ENCODE results near the gene WWOX.
A peak's percentile ranks its signal among the peaks of the same experiment; 100 is the strongest.

WWOX gene

DNA sequence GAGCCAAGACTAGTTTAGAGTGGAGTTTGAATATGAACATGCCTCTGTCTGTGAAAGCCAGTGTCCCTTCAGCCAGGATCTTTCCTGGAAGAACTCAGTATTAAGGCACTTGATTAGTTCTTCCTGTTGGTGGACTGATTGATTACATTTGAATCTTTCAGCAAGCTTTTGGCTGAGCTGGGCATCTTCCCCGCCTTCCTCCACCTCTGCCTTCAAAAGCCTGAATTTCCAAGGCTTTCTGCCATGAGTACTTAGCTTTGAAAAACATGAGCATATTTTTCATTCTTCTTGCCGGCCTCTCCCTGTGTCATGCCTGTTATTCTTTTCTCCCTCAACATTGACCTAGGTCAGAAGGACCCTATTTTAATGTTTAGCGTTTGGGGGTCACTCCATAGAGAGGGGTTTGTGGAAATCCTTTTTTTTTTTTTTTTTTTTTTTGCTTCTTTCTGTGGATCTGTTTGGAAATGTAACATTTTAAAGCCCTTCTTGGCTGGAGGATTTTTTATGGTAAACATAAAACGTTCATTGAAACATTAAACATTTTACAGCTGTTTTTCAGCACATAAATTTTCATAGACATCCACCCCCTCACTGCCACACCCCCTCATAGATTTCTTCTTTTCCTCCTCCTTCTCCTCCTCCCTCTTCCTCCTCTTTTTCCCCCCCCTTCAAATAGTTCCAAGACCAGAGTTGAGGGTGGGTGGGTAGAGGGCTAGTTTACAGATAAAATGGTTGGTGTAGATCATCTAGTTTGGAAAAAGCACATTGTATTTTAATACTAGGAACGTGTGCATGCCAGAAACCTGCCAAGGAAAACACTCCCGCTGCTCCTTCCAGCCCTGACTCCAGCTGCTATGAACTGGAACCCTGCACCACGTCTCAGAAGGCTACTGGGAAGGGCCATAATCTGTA lies 645.9 kb downstream of the WWOX start:
- H3K9me3 Mint-ChIP-seq (ENCODE audit: low read depth): no peaks in the 10 kb centered on the region
- no peak overlapping the region for H3K27ac Mint-ChIP-seq
- H3K4me3 Mint-ChIP-seq: no peak overlapping the region
- H3K27me3 Mint-ChIP-seq: no peaks in the 10 kb centered on the region
- H3K4me1 Mint-ChIP-seq (ENCODE audit: low read depth): peaks cover 39% of the 10 kb centered on the region
- peaks cover 2% of the 10 kb centered on the region for H3K36me3 Mint-ChIP-seq

DNA sequence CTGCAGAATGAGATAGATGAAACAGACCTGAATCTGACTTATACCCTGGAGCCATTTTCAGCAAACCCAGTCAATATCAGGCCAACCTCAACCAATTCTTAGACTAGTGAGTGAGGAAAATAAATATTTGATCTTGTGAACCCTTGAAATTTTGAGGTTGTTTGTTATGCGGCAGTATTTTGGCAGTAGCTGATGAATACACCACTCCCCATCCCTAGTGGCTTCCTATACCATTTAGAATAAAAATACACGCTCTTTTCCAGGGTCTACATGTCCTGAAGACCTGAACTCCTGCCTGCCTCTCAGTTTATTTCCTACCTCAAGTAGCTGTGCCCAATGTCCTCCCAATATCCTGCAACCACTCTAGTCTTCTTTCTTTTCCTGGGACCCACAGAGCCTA lies 647.3 kb downstream of the WWOX start:
- Mint-ChIP-seq H3K27me3 (no peaks in the 10 kb centered on the region), H3K36me3 (peaks cover 2% of the 10 kb centered on the region), H3K4me3 (no peak overlapping the region), H3K9me3 (ENCODE audit: low read depth) (no peaks in the 10 kb centered on the region), H3K4me1 (ENCODE audit: low read depth) (peaks cover 47% of the 10 kb centered on the region), H3K27ac (no peak overlapping the region)

GRCh38 chr16:78748220-78748929 lies 648.9 kb downstream of the WWOX start:
- Mint-ChIP-seq H3K36me3 (peaks cover 2% of the 10 kb centered on the region), H3K4me3 (no peak overlapping the region), H3K27ac (no peak overlapping the region), H3K9me3 (ENCODE audit: low read depth) (no peaks in the 10 kb centered on the region), H3K27me3 (no peaks in the 10 kb centered on the region), H3K4me1 (ENCODE audit: low read depth) (peaks cover 32% of the 10 kb centered on the region)

GRCh38 chr16:78749745-78750268 lies 650.4 kb downstream of the WWOX start:
- Mint-ChIP-seq H3K36me3 (peaks cover 2% of the 10 kb centered on the region), H3K9me3 (ENCODE audit: low read depth) (no peaks in the 10 kb centered on the region), H3K4me3 (peak overlapping the region; percentile 6), H3K4me1 (ENCODE audit: low read depth) (peaks cover 28% of the 10 kb centered on the region), H3K27me3 (no peaks in the 10 kb centered on the region), H3K27ac (peak overlapping the region; percentile 12)

- no peak overlapping the region for H3K27ac Mint-ChIP-seq
- peaks cover 2% of the 10 kb centered on the region for H3K36me3 Mint-ChIP-seq
- peaks cover 28% of the 10 kb centered on the region for H3K4me1 Mint-ChIP-seq (ENCODE audit: low read depth)
- no peaks in the 10 kb centered on the region for H3K27me3 Mint-ChIP-seq
- H3K4me3 Mint-ChIP-seq: no peak overlapping the region
- no peaks in the 10 kb centered on the region for H3K9me3 Mint-ChIP-seq (ENCODE audit: low read depth)
These were observed 651.2 kb downstream of the WWOX start for GRCh38 chr16:78750611-78751010.

- H3K36me3 Mint-ChIP-seq: no peaks in the 10 kb centered on the region
- H3K4me1 Mint-ChIP-seq (ENCODE audit: low read depth): peaks cover 28% of the 10 kb centered on the region
- H3K27me3 Mint-ChIP-seq: no peaks in the 10 kb centered on the region
- no peak overlapping the region for H3K4me3 Mint-ChIP-seq
- peaks cover 4% of the 10 kb centered on the region for H3K9me3 Mint-ChIP-seq (ENCODE audit: low read depth)
- no peak overlapping the region for H3K27ac Mint-ChIP-seq
These were observed 652.1 kb downstream of the WWOX start for GRCh38 chr16:78751601-78752000.

GRCh38 chr16:78754713-78755112 lies 655.3 kb downstream of the WWOX start:
- Mint-ChIP-seq H3K27me3 (no peaks in the 10 kb centered on the region), H3K27ac (no peak overlapping the region), H3K9me3 (ENCODE audit: low read depth) (peaks cover 4% of the 10 kb centered on the region), H3K4me1 (ENCODE audit: low read depth) (peaks cover 14% of the 10 kb centered on the region), H3K36me3 (peaks cover 3% of the 10 kb centered on the region), H3K4me3 (no peak overlapping the region)

- Mint-ChIP-seq H3K27ac (no peak overlapping the region), H3K36me3 (peaks cover 3% of the 10 kb centered on the region), H3K9me3 (ENCODE audit: low read depth) (peaks cover 4% of the 10 kb centered on the region), H3K27me3 (no peaks in the 10 kb centered on the region), H3K4me3 (no peak overlapping the region), H3K4me1 (ENCODE audit: low read depth) (peaks cover 3% of the 10 kb centered on the region)
These were observed 656.6 kb downstream of the WWOX start for GRCh38 chr16:78755751-78756661.

- H3K27me3 Mint-ChIP-seq: no peaks in the 10 kb centered on the region
- peaks cover 5% of the 10 kb centered on the region for H3K36me3 Mint-ChIP-seq
- H3K4me3 Mint-ChIP-seq: no peak overlapping the region
- peaks cover 4% of the 10 kb centered on the region for H3K9me3 Mint-ChIP-seq (ENCODE audit: low read depth)
- no peak overlapping the region for H3K27ac Mint-ChIP-seq
- no peaks in the 10 kb centered on the region for H3K4me1 Mint-ChIP-seq (ENCODE audit: low read depth)
These were observed 660.1 kb downstream of the WWOX start for GRCh38 chr16:78759596-78759995.

- no peak overlapping the region for H3K4me3 Mint-ChIP-seq
- H3K27ac Mint-ChIP-seq: no peak overlapping the region
- H3K4me1 Mint-ChIP-seq (ENCODE audit: low read depth): no peaks in the 10 kb centered on the region
- H3K9me3 Mint-ChIP-seq (ENCODE audit: low read depth): peaks cover 4% of the 10 kb centered on the region
- no peaks in the 10 kb centered on the region for H3K27me3 Mint-ChIP-seq
- peaks cover 5% of the 10 kb centered on the region for H3K36me3 Mint-ChIP-seq
These were observed 661.2 kb downstream of the WWOX start for GRCh38 chr16:78760611-78761010.

- Mint-ChIP-seq H3K27me3 (no peaks in the 10 kb centered on the region), H3K36me3 (peaks cover 5% of the 10 kb centered on the region), H3K4me3 (no peak overlapping the region), H3K4me1 (ENCODE audit: low read depth) (no peaks in the 10 kb centered on the region), H3K27ac (no peak overlapping the region), H3K9me3 (ENCODE audit: low read depth) (no peaks in the 10 kb centered on the region)
These were observed 662.0 kb downstream of the WWOX start for GRCh38 chr16:78761427-78761826.

DNA sequence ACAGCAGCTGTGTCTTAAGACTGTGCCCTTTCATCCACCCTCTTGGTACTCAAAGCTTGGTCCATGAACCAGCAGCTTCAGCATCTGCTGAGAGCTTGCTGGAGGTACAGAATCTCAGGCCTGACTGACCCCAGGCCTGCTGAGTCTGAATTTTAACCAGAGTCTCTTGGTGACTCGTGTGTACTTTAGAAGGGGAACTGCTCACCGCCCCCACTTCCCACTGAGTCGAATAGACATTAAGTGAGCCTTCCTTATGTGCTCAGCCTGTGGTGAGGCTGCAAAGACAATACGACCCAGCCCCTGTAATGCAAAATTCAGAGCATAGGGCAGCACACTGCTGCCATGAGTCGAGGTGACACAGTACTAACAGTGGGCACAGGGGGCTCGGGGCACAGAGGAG lies 662.8 kb downstream of the WWOX start:
- no peaks in the 10 kb centered on the region for H3K27me3 Mint-ChIP-seq
- H3K4me3 Mint-ChIP-seq: no peak overlapping the region
- H3K27ac Mint-ChIP-seq: no peak overlapping the region

DNA sequence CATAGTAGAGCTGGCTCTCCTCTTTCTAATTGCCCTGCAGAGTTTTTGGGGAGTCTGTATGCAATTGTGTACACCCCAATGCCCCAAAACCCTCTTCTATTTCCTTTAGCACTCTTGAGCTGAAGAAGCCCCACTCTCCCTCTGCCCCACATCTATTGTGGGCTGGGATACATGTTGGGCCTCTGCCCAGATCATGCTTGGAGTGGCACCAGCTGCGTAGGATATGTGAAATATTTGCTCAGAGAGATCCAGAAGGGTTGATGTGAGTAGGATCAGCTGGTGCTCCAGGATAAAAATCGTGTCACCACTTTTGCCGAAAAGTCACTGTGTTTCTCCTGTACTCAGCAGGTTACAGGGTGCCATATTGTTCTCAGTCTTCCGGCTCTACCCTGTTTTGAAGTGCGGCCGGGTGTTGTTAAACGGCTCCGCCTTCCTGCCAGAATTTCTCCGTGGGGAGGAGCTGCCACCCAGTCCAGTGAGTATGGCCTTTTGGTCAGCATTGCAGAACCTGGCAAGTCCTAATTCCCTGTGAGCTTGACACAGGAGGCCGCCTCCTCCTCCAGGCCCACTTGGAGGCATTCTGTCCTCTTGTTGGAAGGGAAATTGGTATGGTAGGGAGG lies 664.5 kb downstream of the WWOX start:
- H3K36me3 Mint-ChIP-seq: peaks cover 2% of the 10 kb centered on the region
- no peaks in the 10 kb centered on the region for H3K27me3 Mint-ChIP-seq
- no peak overlapping the region for H3K4me3 Mint-ChIP-seq
- H3K9me3 Mint-ChIP-seq (ENCODE audit: low read depth): no peaks in the 10 kb centered on the region
- peaks cover 1% of the 10 kb centered on the region for H3K4me1 Mint-ChIP-seq (ENCODE audit: low read depth)
- H3K27ac Mint-ChIP-seq: no peak overlapping the region

More for the DNA sequence above, 662.8 kb downstream of the WWOX start:
- peaks cover 3% of the 10 kb centered on the region for H3K36me3 Mint-ChIP-seq
- H3K4me1 Mint-ChIP-seq (ENCODE audit: low read depth): no peaks in the 10 kb centered on the region
- H3K9me3 Mint-ChIP-seq (ENCODE audit: low read depth): no peaks in the 10 kb centered on the region

GRCh38 chr16:78764478-78764877 lies 665.0 kb downstream of the WWOX start:
- Mint-ChIP-seq H3K27me3 (no peaks in the 10 kb centered on the region), H3K27ac (no peak overlapping the region), H3K9me3 (ENCODE audit: low read depth) (no peaks in the 10 kb centered on the region), H3K4me3 (no peak overlapping the region), H3K4me1 (ENCODE audit: low read depth) (peaks cover 1% of the 10 kb centered on the region), H3K36me3 (peaks cover 2% of the 10 kb centered on the region)

Measured in activated naive CD8-positive, alpha-beta T cell (primary cell).